NCI-H345 (cell line): ENCODE measurements around the gene ARSB.
"Not testable (repeated sequence)": the region's sequence is repeated elsewhere in the genome, so short reads cannot be mapped to it uniquely, and the experiment has no call there.

Experiments used
- DNase-seq: peaks from one replicate; lab custom pipeline; 2025; lab: John Stamatoyannopoulos, UW

The ARSB gene

DNA sequence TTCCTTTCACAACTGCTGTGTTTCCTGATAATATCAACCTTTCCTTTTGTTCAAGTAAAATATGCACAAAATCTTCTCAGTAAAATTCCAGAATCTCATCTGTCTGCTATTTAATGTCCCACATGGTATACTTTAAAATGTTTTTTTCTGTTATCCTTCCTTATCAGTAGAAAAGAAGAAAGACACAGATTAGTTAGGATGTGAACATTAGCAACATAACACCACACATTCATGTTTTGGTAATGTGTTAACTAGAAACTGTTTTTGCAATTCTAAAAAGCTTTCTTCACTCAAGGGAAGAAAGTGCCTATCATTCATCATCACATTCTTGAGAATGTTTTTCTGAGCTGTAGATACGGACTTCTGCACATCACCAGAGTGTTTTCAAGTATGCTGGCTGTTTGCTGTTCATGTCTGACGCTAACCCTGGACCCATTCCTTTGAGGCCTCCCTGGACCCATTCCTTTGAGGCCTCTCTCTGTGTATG lies 10.5 kb upstream of the ARSB start:
- DNase-seq = no peak

DNA sequence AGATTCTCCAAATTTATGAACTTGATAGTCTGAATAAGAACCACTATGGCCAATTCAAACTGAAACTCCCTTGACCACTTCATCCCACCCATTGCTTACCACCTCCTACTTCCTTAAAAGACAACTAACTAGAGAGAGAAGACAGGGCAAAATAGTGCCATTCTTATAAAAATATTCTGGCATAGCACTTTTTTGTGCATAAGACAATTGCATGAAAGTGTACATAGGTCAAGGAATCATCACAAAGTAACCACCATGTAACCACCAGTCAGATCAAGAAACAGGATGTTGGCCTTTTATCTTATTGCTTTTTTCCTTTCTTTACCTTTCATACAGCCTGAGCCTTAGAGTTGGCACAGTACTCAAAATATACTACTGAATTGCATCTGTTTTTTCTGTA lies 8.1 kb upstream of the ARSB start:
- DNase-seq = no peak

DNA sequence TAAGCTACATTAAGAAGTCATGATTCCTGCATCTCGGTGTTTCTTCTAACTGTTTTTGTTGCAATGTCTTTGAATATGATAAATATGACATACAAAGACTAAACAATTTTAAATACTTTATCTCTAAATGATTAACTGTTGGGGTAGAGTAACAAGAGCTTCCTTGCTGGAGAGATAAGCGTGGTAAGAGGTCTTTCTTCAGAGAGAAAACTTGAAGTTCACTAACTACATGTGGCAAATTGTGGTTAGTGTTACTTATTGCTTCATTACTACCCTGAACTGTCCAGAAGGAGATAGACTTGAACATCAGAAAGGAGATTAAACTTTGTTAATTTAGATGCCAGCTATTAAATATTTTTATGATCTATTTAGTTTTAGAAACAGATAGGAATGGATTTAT lies 7.0 kb upstream of the ARSB start:
- DNase-seq = no peak

DNA sequence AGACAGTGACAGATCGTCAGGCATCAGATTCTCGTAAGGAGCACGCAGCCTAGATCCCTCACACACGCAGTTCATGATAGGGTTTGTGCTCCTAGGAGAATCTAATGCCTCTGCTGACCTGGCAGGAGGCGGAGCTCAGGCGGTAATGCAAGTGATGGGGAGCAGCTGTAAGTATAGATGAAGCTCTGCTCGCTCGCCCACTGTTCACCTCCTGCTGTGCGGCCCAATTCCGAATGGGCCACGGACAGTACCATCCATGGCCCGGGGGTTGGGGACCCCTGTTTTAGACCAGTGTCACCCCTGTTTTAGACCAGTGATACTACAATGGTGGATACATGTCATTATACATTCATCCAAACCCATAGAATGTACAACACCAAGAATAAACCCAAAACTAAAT lies 4.0 kb upstream of the ARSB start:
- DNase-seq = no peak

DNA sequence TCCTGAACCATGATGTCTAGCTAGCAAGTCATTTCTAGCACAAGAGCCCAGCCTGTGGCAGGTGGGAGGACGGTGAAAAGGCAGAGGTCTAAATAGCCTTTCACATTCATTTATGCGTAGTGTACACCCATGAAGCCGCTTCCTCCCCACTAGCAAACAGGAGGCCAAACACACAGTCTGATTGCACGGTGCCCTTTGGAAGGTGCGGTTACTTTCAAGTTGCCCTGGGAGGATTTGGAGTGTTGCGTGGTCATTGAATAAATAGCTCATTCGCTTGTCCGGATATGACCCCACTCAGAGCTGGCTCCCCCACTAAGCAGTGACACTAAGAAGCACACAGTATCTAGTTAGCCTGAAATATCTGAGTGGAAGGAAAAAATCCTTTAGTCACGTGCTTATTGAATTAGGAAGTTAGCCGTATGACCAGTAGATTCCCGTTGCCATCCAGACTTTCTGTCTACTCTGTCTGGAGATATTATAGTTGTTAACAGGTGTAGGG lies 664 bp upstream of the ARSB start:
- DNase-seq = peak; percentile 34

DNA sequence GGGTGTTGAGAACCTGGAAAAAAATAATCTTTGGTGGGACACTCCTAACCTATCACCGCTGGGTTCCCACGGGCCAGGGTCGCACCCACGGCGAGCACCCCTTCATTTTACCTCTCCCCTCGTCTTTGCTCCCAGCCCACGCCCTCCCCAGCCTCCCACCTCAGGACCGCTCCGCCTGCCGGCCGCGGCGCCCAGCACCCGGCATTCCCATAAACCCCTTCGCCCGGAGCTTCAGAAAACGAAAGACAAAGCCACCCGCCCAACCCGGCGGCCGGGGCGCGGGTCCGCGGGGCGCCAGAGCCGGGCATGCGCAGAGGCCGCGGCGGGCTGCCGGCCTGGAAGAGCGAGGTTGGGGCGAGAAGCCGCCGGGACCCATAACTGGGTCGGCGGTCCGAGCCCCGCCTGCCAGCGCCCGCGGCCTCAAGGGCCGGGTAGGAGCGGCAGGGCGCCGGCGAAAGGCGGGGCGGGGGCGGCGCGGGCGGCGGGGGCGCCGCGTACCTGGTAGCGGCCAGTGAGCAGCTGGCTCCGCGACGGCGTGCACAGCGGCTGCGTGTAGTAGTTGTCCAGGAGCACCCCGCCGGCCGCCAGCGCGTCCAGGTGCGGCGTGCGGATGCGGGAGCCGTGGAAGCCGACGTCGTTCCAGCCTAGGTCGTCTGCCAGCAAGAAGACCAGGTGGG lies 533 bp downstream of the ARSB start:
- DNase-seq = peak; percentile 88

DNA sequence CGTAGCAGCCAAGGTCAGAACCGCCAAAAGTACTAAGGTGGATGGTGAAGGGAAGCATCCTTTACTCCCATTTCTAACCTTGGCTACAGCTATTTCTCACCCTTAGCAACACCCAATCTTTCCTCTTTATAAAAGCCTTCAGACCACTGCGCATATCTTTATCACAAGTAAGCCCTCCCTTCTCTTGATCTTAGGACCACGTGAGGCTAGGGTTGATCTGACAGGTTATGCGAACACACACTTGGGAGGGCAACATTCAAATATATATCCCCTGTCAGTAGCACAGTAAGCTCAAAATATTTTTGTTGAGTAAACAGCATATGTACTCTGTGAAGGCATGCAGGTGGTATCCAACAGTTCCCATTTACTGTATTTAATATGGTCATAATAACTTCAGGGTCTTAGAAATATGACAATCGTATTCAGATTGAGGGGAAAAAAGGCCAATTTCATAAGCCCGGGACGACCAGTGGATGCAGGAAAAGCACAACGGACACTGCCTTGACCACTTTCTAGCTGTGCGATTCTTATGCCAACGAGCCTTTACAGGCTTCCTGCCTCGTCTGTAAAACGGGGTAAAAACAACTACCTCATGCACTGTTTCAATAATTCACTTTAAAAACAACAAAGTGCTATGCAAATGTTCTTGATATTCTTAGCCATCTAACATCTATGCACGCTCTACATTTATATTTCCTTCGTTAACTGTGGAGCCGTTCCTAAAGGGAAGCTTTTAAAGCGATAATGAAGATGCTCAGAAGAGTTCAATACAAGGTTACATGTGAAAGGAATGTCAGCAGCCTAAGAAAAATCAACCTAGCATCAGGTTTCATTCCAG lies 1.3 kb downstream of the ARSB start:
- DNase-seq = no peak

DNA sequence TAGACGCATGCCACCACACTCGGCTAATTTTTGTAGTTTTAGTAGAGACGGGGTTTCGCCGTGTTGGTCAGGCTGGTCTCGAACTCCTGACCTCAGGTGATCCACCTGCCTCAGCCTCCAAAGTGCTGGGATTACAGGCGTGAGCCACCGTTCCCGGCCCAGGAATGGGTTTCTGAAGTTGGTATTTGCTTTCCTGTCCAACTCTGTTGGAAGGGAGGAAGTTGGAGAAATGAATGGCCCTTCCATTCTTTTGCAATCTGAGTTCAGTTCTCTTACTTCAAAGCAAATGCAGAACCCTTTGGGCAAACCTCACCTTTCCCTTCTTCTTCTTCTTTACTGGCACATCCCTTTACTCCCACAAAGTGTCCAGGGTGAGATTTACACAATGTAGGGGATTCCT lies 1.9 kb downstream of the ARSB start:
- not testable (repeated sequence) for DNase-seq

DNA sequence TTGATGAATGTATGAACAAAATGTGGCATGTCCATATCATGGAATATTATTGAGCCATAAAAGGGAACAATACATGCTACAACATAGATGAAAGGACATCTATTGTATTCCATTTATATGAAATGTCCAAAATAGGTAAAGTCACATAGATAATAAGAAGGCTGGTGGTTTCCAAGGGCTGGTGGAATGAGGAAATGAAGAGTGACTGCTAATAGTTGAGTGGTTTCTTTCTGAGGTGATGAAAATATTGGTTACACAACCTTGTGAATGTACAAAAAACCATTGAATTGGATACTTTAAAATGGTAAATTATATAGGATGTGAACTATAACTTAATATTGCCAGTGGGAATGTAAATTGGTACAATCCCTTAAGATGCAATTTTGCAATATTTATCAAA lies 5.2 kb downstream of the ARSB start:
- no peak for DNase-seq

DNA sequence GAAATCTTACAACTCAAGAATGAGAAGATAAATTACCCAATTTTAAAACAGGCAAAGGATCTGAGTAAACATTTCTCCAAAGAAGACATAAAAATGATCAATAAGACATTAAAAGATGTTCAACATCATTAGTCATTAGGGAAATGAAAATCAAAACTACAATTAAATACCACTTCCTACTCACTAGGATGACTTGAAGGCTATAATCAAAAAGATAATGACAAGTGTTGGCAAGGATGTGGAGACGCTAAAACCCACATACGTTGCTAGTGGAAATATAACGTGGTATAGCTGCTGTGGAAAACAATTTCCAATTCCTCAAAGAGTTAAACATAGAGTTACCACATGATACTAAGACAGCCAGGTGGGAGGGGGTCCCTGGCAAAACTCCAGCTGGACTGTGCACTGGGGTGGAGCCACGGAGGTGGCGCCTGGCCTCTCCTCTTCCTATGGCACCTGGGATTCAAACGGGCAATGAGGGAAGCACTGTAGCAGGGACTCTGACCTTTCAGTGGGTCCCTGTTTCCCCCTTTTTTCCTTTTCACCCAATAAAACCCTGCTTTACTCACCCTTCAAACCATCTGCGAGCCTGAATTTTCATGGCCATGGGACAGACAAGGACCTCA lies 5.9 kb downstream of the ARSB start:
- DNase-seq = no peak

DNA sequence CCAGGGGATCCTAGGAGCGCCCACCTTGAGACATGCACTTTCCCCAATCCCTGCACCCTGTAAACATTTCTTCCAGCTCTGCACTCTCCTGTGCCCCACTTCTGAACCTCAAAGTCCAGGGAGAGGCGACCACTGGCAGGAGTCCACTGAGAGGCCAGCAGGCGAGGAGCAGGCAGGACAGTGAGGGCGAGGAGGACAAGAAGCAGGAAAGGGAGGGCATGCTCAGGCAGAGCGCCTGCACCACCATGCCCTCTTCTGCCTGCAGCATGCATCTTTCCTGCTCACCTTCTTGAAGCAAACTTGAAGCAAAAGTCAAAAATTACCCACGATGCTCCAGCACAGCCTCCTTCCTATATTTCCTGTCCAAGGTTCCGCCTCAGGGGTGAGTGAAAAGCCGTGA lies 10.1 kb downstream of the ARSB start:
- no peak for DNase-seq

DNA sequence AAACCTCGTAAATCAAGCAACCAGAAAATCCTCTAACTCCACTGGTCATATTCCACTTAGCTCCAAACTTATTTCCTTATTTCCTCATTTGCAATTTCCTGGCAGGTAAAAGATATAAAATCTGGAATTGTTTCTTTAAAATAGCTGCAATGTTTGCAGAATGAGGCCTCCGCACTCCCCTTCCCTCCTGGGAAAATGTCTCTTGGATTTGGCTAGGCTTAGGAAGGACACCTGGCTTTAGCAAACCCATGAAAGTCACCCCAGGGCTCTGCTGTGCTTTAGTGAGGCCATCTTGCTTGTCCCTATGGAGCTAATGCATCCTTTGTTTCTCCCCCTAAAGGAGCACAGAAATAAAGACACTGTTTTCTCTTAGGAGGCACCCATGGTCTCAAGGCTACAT lies 10.5 kb downstream of the ARSB start:
- no peak for DNase-seq

DNA sequence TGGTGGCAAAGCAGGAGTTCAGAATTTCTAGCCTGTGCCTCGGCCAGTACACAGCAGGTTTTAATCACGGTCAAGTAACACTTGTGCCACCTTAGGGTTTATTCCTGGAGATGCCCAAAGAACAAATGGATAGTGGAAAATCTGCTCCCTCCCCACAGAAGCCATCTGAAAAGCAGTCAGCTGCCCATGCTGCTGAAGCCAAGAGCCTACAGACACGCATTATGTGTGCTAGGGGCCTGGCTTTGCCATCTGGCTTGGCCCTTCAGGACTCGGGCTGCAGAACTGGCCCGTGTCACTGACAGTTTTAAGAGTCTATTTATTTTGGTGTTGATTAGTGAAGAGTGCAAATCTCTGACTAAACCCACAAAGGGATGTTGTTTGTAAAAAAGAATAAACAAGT lies 11.1 kb downstream of the ARSB start:
- no peak for DNase-seq

DNA sequence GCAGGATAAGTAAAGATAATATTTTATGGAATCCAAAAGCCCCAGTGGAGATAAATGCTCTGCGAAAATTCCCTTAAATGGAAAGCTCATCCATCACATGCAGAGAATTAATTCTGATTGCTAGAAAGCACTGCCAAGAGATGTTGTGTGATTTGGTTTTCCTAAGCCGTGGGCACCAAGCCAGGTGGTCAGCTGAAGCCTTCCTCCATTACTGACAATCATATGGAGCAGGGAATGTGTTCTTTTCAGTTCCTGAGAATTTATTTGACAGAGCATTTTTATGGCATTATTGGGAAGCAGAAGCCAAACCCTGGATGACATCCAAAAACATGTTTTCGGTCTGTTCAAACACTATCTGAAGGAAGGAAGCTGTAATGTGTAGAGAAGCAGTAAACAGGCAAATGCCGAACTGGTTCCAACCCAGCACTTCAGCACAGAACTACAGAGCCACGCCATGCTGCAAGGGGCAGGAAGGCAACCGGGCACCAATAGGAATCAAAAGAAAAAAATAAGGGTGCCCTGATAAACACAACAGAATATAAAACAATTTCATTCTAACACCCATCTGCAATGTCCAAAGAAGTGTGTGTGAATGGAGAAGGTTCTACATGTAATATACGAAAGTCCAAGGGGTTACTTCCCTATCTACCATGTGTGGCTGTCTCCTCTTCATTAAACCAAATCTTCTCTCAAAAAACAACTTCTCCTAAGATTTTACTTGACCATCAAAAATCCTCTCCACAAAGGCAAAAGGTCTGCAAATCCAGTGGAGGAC lies 12.3 kb downstream of the ARSB start:
- no peak for DNase-seq

DNA sequence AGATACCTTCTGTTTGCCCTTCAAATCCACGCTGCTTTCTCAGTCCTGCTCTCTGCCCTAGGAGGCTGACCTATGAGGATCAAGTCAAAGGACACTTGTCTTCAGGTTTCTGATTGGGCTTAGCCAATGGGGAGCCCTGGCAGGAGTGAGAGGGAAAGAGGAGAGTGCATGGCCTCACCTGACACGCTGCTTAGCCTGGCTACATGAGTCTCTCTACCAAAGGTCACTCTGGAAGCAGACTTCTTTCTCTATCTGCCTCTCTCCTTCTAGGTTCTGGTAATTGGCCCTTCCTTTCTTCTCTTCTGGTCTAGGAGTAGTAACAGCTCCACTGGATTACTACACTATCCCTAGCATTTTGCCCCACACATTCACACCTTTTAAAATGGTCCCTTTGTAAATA lies 13.1 kb downstream of the ARSB start:
- DNase-seq = no peak

DNA sequence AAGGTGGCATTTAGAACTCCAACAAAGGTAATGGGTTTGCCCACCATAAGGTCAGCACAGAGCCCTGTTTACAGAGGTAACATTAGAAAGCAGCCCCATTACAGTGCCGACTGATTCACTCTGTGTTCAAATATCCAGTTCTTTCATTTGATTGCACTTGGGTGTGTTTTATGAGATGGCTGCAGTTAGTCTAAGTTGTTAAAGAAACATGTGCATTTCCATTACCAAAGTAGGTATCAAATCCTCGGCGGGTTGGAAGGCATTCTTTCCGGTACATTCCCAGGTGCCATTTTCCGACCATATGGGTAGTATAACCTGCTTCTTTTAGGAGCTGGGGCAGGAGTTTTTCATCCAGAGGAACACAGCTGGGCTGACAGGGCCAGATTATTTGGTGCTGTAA lies 16.3 kb downstream of the ARSB start:
- no peak for DNase-seq

DNA sequence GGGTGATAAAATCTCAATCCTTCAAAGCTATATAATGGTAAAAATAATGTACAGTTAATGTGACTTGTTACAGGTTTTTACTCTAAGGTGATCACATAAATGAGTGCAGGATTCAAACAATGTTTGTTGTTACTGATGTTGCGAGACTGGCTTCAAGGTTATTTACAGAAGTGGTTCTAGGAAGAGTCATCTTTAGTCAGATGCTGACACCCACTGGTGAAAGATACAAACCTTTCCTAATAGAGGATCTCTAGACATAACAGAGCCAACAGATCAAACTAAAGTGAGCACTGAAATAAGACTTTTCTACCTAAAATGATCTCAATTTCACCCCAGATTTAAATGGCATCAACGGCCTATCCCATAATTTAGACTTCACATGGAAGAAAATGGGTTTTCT lies 20.2 kb downstream of the ARSB start:
- peak; percentile 54 for DNase-seq

DNA sequence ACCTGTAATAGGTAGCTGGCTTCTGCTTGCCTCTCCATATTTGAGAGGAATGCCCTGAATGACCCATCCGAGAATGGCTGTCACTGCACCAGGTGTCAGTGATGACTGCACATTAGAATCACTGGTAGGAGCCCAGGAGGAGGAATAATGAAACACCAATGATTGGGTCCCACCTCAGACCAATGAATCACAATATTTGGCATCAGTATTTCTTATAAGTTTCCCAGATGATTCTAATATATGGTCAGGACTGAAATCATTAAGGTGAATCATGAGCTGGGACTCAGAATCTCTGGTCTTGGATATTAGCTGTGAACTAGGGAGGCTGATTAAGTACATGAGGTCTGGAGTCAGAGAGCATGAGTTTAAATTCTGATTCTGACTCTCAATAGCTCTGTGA lies 23.4 kb downstream of the ARSB start:
- DNase-seq = no peak

DNA sequence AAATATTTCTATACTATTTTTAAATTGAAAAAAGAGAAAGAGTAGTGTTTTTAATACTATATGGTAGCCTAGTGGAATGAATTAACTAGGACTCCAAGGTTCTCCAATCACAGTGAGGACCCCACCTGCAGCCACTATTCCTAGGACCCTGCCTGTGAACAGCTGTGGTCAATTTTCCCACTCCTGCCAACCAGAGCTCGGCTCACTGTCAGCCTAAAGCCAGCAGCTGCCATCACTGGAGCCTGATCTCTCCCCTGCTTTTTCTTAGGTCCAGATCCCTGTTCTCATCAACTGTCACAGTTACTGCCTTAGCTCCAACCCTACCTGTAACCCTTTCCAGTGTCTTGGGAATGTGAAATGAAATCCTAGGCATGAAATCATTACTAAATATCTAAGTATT lies 25.3 kb downstream of the ARSB start:
- no peak for DNase-seq

DNA sequence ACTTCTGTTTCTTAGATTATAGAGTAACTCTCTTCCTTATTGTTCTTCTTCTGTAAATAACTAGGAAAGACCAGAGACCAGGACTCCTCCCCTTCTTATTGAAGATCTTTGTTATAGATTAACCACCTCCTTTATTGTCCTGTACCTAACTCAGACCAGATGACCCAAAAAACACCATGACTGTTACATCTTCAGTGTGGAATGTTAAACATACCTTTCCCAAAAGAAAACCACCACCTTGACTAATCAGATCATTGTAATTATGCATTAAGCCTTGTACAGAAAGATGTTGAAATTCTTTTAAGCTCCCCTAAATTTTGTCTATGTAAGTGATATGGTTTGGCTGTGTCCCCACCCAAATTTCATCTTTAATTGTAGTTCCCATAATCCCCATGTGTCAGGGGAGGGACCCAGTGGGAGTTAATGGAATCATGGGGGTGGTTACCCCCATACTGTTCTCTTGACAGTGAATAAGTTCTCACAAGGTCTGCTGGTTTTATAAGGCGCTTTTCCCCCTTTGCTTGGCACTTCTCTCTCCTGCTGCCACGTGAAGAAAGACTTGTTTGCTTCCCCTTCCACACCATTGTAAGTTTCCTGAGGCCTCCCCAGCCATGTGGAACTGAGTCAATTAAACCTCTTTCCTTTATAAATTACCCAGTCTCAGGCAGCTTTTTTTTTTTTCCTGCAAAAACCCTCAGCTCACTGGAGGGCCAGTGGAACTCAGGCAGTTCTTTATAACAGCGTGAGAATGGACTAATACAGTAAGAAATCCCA lies 26.3 kb downstream of the ARSB start:
- no peak for DNase-seq

DNA sequence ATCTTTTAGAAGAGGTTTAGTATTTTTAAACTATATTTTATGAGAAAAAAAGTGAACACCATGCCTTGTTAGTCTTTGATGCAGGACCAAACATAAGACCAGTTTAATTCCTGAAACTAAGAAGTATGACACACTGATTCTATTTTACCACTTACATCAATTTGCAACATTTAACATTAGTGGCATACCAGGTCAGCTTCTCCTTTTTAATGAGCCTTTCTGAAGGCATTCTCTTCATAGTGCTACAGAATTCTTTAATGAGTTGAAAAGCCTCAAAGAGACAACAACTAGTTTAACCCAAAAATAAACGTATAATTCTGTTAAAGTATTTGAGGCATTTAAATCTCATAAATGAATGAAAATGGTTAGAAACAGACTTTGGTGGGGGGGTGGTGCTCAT lies 28.2 kb downstream of the ARSB start:
- no peak for DNase-seq
